GM06990 (cell line): ENCODE measurements around the gene GANC.

Source experiments
- DNase-seq: peaks from one replicate; pipeline ENCODE4 v3.0.0-alpha.2; 2011; ENCODE audit not compliant: insufficient read length; ENCODE audit errors: extremely low read depth
- H3K27me3 ChIP-seq: replicated peaks from 2 replicates; pipeline ENCODE4 v1.6.0; 2011; ENCODE audit warnings: low read length; ENCODE audit not compliant: control insufficient read depth, insufficient read depth
- H3K36me3 ChIP-seq: 2 replicates; pipeline ENCODE4 v1.5.1; 2011; ENCODE audit warnings: low read length; ENCODE audit not compliant: control insufficient read depth, insufficient read depth
- H3K4me3 ChIP-seq: replicated peaks from 2 replicates; pipeline ENCODE4 v1.5.1; 2011; ENCODE audit warnings: low read depth, mild to moderate bottlenecking, control low read depth, low read length
- CTCF ChIP-seq: IDR thresholded peaks from 2 replicates; pipeline ENCODE4 v1.5.1; 2011; ENCODE audit warnings: low read length, control low read depth, mild to moderate bottlenecking, inconsistent platforms; ENCODE audit not compliant: insufficient read depth, poor library complexity, severe bottlenecking

GANC gene

GRCh38 chr15:42385206-42385979 is 112.4 kb downstream of the GANC start:
- no peak for DNase-seq
- Histone ChIP-seq H3K4me3 (no peak overlapping the region), H3K27me3 (no peaks in the 10 kb centered on the region), H3K36me3 (no peaks in the 10 kb centered on the region; the same call in none of the 2 replicates)
- peak; percentile 66 for TF ChIP-seq CTCF

DNA sequence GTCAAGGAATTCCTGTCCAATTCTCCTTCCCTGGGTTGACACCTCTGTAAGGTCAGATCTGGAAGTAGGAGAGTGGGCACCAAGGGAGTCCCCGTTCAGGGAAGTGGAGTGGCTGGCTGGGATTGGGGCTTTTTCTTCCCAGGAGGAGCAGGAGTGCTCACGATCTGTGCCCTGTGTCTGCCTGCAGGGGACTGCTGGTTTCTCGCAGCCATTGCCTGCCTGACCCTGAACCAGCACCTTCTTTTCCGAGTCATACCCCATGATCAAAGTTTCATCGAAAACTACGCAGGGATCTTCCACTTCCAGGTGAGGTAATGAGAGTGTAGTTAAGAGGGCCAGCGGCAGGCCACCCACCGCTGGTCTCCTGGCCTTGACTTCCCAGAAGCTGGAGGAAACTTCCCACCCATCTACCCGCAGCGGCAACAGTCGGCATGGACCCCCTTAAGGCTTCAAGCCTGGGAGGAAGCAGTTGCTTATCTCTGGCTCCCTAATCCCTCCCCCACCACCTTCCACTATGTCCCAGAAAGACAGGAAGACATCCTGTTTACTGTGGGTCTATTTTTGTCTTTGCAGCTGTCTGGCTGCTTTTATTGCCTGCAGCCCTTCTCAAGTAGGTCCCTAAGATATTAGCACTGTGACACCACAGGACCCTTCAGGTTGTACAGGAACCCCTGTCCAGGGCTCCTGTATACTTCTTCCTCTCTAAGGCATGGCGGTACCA is 113.1 kb downstream of the GANC start:
- no peak for TF ChIP-seq CTCF
- Histone ChIP-seq H3K4me3 (no peak overlapping the region), H3K27me3 (no peaks in the 10 kb centered on the region), H3K36me3 (no peaks in the 10 kb centered on the region; the same call in none of the 2 replicates)
- no peak for DNase-seq

DNA sequence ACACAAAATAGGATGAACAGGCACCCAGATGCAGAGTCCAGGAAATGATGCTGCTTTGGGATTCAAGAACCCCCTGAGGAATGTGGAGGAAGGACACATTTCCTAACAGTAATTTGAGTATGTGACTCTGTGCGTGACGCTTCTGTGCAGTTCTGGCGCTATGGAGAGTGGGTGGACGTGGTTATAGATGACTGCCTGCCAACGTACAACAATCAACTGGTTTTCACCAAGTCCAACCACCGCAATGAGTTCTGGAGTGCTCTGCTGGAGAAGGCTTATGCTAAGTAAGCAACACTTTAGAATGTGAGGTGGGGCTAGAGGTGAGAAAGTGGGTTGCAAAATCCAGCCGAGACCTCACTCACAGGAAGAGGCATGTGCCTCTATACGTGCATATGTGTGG is 114.6 kb downstream of the GANC start:
- TF ChIP-seq CTCF = no peak
- H3K4me3 ChIP-seq = no peak overlapping the region
- DNase-seq = no peak
- H3K27me3 ChIP-seq = no peaks in the 10 kb centered on the region
- H3K36me3 ChIP-seq = no peaks in the 10 kb centered on the region; the same call in none of the 2 replicates

DNA sequence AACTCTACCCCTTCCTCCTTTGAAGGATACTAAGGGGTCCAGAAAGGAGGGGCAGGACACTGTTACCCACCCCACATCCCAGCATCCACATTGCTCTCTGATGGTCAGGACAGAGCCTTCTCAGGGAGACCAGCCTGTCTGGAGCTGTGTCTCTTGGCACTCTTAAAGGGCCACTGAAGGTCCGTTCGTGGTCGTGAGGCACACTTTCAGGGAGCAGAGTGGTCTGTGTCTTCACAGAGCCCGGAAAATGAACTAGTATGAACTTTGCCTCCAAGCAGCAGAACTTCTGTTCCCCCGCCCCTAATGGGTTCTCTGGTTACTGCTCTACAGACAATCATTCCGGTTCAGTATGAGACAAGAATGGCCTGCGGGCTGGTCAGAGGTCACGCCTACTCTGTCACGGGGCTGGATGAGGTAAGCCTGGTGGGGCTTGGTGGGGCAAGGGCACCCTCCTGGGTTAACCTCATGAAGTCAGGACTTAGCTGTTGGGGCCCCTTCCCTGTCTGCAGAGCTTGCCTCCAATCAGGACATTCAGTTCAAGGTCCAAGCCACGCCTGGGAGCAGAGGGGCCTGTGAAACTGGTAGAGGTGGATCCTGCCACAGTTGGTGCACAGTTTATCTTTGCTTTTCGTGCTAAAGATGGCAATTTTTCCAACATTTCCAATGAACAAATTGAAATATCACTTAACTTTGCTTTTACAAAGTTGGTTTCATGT is 119.5 kb downstream of the GANC start:
- Histone ChIP-seq H3K4me3 (no peak overlapping the region), H3K27me3 (no peaks in the 10 kb centered on the region), H3K36me3 (no peaks in the 10 kb centered on the region; the same call in none of the 2 replicates)
- TF ChIP-seq CTCF = no peak
- no peak for DNase-seq

DNA sequence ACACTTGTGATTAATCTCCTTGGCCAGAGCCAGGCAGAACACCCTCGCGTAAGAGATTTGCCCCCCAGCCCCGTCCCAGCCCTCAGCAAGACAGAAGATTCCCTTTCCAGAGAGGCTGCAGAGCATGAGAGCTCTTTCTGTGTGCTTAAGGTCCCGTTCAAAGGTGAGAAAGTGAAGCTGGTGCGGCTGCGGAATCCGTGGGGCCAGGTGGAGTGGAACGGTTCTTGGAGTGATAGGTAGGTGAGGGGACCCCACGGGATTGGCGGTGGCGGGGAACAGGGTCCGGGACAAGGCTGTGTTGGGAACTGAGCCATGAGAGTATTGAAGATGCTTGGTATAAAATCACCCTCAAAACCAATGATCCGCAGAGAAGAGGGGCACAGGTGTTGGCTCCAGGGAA is 121.1 kb downstream of the GANC start:
- H3K4me3 ChIP-seq = no peak overlapping the region
- no peaks in the 10 kb centered on the region for H3K27me3 ChIP-seq
- no peaks in the 10 kb centered on the region; the same call in none of the 2 replicates for H3K36me3 ChIP-seq
- no peak for TF ChIP-seq CTCF
- no peak for DNase-seq
